H1 (cell line): ENCODE measurements around the gene LRRC28. TPM values are rescaled to one million over a fixed set of nuclear protein-coding genes. Genes with fewer than 3 reads are reported as not detected.

Experiments
- CTCF ChIA-PET: fragments of 300-600 bp; sonication (Branson Sonifier 250); formaldehyde crosslinking; loops from one replicate; lab custom pipeline; 2021; ENCODE audit not compliant: partially characterized antibody; lab: Charles Lee
- POLR2A ChIA-PET: fragments of 300-600 bp; sonication (Branson Sonifier 250); formaldehyde crosslinking; loops from one replicate; lab custom pipeline; 2021; ENCODE audit warnings: inconsistent platforms; ENCODE audit not compliant: partially characterized antibody; lab: Charles Lee
- DNase-seq, 2 experiments: peaks; one replicate each; pipeline versions ENCODE4 v3.0.0 to v3.0.0-alpha.2; 2010 to 2022; ENCODE audit warnings: low spot score in 2 of 2, low read depth in 1 of 2, mixed read lengths in 1 of 2
- FAIRE-seq: peaks from 2 replicates; lab custom pipeline; 2011; peaks lifted over from hg19 to GRCh38; lab: Jason Lieb, UNC
- H2AFZ ChIP-seq: 2 replicates; pipeline ENCODE4 v1.8.1; 2012; ENCODE audit warnings: low read length, inconsistent platforms
- H2AK5ac ChIP-seq: 2 replicates; pipeline ENCODE4 v1.6.1; 2013; ENCODE audit warnings: low read depth, low read length
- H2BK120ac ChIP-seq: replicated peaks from 2 replicates; pipeline ENCODE3; 2013; ENCODE audit warnings: low read depth, low read length, inconsistent platforms
- H2BK12ac ChIP-seq: 2 replicates; pipeline ENCODE4 v1.6.1; 2013; ENCODE audit warnings: low read depth, low read length
- H2BK15ac ChIP-seq: 2 replicates; pipeline ENCODE4 v1.6.1; 2013; ENCODE audit warnings: low read length
- H2BK20ac ChIP-seq: 2 replicates; pipeline ENCODE4 v1.6.1; 2013; ENCODE audit warnings: low read length
- H2BK5ac ChIP-seq: 2 replicates; pipeline ENCODE4 v1.6.1; 2013; ENCODE audit warnings: low read depth, low read length
- H3K14ac ChIP-seq: 2 replicates; pipeline ENCODE4 v1.6.1; 2013; ENCODE audit warnings: inconsistent platforms; ENCODE audit not compliant: insufficient read length
- H3K18ac ChIP-seq: 2 replicates; pipeline ENCODE4 v1.6.1; 2013; ENCODE audit warnings: low read length; ENCODE audit errors: extremely low read depth
- H3K23ac ChIP-seq: 2 replicates; pipeline ENCODE4 v1.6.1; 2013; ENCODE audit warnings: inconsistent platforms; ENCODE audit not compliant: insufficient read length
- H3K23me2 ChIP-seq: 2 replicates; pipeline ENCODE4 v1.6.1; 2013; ENCODE audit warnings: low read depth, low read length
- H3K27ac ChIP-seq: 2 replicates; pipeline ENCODE4 v1.6.1; 2011; ENCODE audit warnings: low read depth, low read length, inconsistent platforms
- H3K27me3 ChIP-seq, 4 experiments: replicated peaks in 1 of 4; 1 replicate in 1 of 4; 2 replicates in 3 of 4; pipeline versions ENCODE4 v1.6.1 to v1.8.1; 2011 to 2013; ENCODE audit warnings: low read length in 3 of 4, mild to moderate bottlenecking in 3 of 4, inconsistent platforms in 2 of 4, mixed read lengths in 2 of 4, moderate library complexity in 1 of 4; ENCODE audit not compliant: control insufficient read depth in 3 of 4, insufficient read depth in 3 of 4; ENCODE audit errors: extremely low read depth in 1 of 4
- H3K36me3 ChIP-seq, 4 experiments: 2 replicates each; pipeline versions ENCODE4 v1.6.1 to v1.8.1; 2011 to 2013; ENCODE audit warnings: mild to moderate bottlenecking in 4 of 4, low read length in 3 of 4, moderate library complexity in 2 of 4, control low read depth in 1 of 4, inconsistent platforms in 1 of 4; ENCODE audit not compliant: insufficient read depth in 4 of 4, control insufficient read depth in 2 of 4
- H3K4ac ChIP-seq: replicated peaks from 2 replicates; pipeline ENCODE3; 2013; ENCODE audit warnings: low read length, low read depth, mixed read lengths, inconsistent platforms; ENCODE audit not compliant: insufficient read length
- H3K4me1 ChIP-seq, 4 experiments: replicated peaks in 1 of 4; 1 replicate in 1 of 4; 2 replicates in 3 of 4; pipeline versions ENCODE4 v1.6.1 to v1.8.1; 2011 to 2013; ENCODE audit warnings: low read length in 3 of 4, inconsistent platforms in 2 of 4, mixed read lengths in 1 of 4; ENCODE audit not compliant: insufficient read depth in 4 of 4, control insufficient read depth in 3 of 4
- H3K4me2 ChIP-seq, 2 experiments: 2 replicates each; pipeline versions ENCODE4 v1.6.1 to v1.8.1; 2011 to 2013; ENCODE audit warnings: low read depth in 2 of 2, low read length in 2 of 2, control low read depth in 1 of 2, inconsistent platforms in 1 of 2, mild to moderate bottlenecking in 1 of 2; ENCODE audit not compliant: insufficient read depth in 1 of 2
- H3K4me3 ChIP-seq, 4 experiments: fragments of 200-600, 300-600 bp in 1 of 4; sonication (generic), shearing (Covaris generic), sonication (Bioruptor Twin) in 1 of 4; 2 replicates each; pipeline versions ENCODE4 v1.5.1 to v1.8.1; 2011 to 2016; ENCODE audit warnings: low read length in 4 of 4, low read depth in 3 of 4, control low read depth in 2 of 4, inconsistent platforms in 2 of 4, mild to moderate bottlenecking in 2 of 4, mixed read lengths in 1 of 4, moderate library complexity in 1 of 4; ENCODE audit not compliant: insufficient read depth in 2 of 4; ENCODE audit errors: extremely low read depth in 1 of 4
- H3K56ac ChIP-seq: replicated peaks from 2 replicates; pipeline ENCODE3; 2013; ENCODE audit warnings: low read depth, mild to moderate bottlenecking, mixed read lengths, low read length, inconsistent platforms; ENCODE audit not compliant: insufficient read length
- H3K79me1 ChIP-seq: 2 replicates; pipeline ENCODE4 v1.6.1; 2013; ENCODE audit warnings: low read depth, low read length, control low read depth
- H3K79me2 ChIP-seq, 2 experiments: 2 replicates each; pipeline versions ENCODE4 v1.6.1 to v1.8.1; 2012 to 2013; ENCODE audit warnings: low read length in 2 of 2, mild to moderate bottlenecking in 2 of 2, inconsistent platforms in 1 of 2; ENCODE audit not compliant: insufficient read depth in 2 of 2, control insufficient read depth in 1 of 2
- H3K9ac ChIP-seq, 4 experiments: replicated peaks in 1 of 4; 1 replicate in 1 of 4; 2 replicates in 3 of 4; pipeline versions ENCODE4 v1.6.1 to v1.8.1; 2011 to 2013; ENCODE audit warnings: low read depth in 3 of 4, low read length in 3 of 4, control low read depth in 2 of 4, mild to moderate bottlenecking in 2 of 4, moderate library complexity in 2 of 4, inconsistent platforms in 1 of 4; ENCODE audit errors: extremely low read depth in 1 of 4
- H3K9me3 ChIP-seq, 2 experiments: 2 replicates each; pipeline versions ENCODE4 v1.6.1 to v1.8.1; 2012 to 2013; ENCODE audit warnings: mild to moderate bottlenecking in 2 of 2, moderate library complexity in 2 of 2, control low read depth in 1 of 2, inconsistent platforms in 1 of 2, low read depth in 1 of 2, low read length in 1 of 2, mixed read lengths in 1 of 2; ENCODE audit not compliant: insufficient read depth in 2 of 2
- H4K20me1 ChIP-seq, 2 experiments: replicated peaks in 1 of 2; 2 replicates each; pipeline versions ENCODE3 to v1.8.1; 2011 to 2013; ENCODE audit warnings: inconsistent platforms in 2 of 2, low read length in 2 of 2, mild to moderate bottlenecking in 1 of 2; ENCODE audit not compliant: insufficient read depth in 2 of 2, control insufficient read depth in 1 of 2
- H4K5ac ChIP-seq: 2 replicates; pipeline ENCODE4 v1.6.1; 2013; ENCODE audit warnings: low read length, low read depth, mixed read lengths, inconsistent platforms; ENCODE audit not compliant: insufficient read length
- H4K8ac ChIP-seq: 2 replicates; pipeline ENCODE4 v1.8.0; 2013; ENCODE audit warnings: mild to moderate bottlenecking, moderate library complexity, low read length, inconsistent platforms; ENCODE audit not compliant: insufficient read depth; ENCODE audit errors: extremely low read depth
- H4K91ac ChIP-seq: replicated peaks from 2 replicates; pipeline ENCODE3; 2013; ENCODE audit warnings: low read length, mixed read lengths, inconsistent platforms; ENCODE audit not compliant: insufficient read length
- CTCF ChIP-seq, 3 experiments: IDR thresholded peaks; 1 replicate in 2 of 3; 2 replicates in 1 of 3; pipeline versions ENCODE4 v1.5.1 to v1.6.1; 2011; ENCODE audit warnings: low read length in 3 of 3, mild to moderate bottlenecking in 3 of 3, inconsistent platforms in 2 of 3, low read depth in 1 of 3, moderate library complexity in 1 of 3; ENCODE audit not compliant: insufficient read depth in 1 of 3; ENCODE audit errors: control extremely low read depth in 1 of 3
- RAD21 ChIP-seq, 2 experiments: IDR thresholded peaks in 1 of 2; conservative IDR thresholded peaks in 1 of 2; 2 replicates each; pipeline ENCODE4 v1.6.1; 2011; ENCODE audit warnings: low read depth in 2 of 2, low read length in 2 of 2, improper control_type of control experiment in 1 of 2, inconsistent platforms in 1 of 2, mild to moderate bottlenecking in 1 of 2, moderate library complexity in 1 of 2
- YY1 ChIP-seq: IDR thresholded peaks from 2 replicates; pipeline ENCODE4 v1.6.1; 2011; ENCODE audit warnings: low read depth, mild to moderate bottlenecking, low read length
- WGBS, 2 experiments: shearing (Covaris generic) in 1 of 2; methylation state at CpG; one replicate each; pipeline versions ENCODE4 v1.1.6 to v1.1.7; 2013 to 2015; ENCODE audit warnings: low lambda C conversion rate in 2 of 2, mixed read lengths in 2 of 2, inconsistent platforms in 1 of 2, low coverage in 1 of 2, missing lambda C conversion rate in 1 of 2; ENCODE audit not compliant: insufficient replicate concordance in 2 of 2, insufficient coverage in 1 of 2, insufficient read length in 1 of 2; ENCODE audit errors: extremely low coverage in 1 of 2, missing lambda C conversion rate in 1 of 2; 5-methylcytosine and 5-hydroxymethylcytosine counted together
- polyA plus RNA-seq, 7 experiments: library from polyadenylated mRNA; depleted of rRNA in 3 of 7; stranded (reverse) in 5 of 7; unstranded in 2 of 7; fragments of >200 nt in 5 of 7; fragments of 200-250 nt in 2 of 7; gene quantifications; 1 replicate in 5 of 7; 2 replicates in 1 of 7; 4 replicates in 1 of 7; pipeline versions ENCODE4 v1.2.1 to v1.2.3, GENCODE V29; 2011 to 2013; ENCODE audit warnings: missing spikeins in 2 of 7, mixed read lengths in 2 of 7
- total RNA-seq: library from RNA; stranded (reverse); fragmentation: NEBNext Ultra II Directional; extraction: Animal tissue kit (Norgen Biotek cat#: 25700); gene quantifications from 2 replicates; pipeline ENCODE4 v1.2.1, GENCODE V29; 2021
- TF ChIP-seq, protein P1 (sequence below): IDR thresholded peaks from 2 replicates; pipeline ENCODE4 v1.6.1; 2011; ENCODE audit warnings: low read depth, mild to moderate bottlenecking, low read length; ENCODE audit not compliant: insufficient read depth

LRRC28 gene
- total and polyA plus RNA-seq, 2 of the 8 experiments (the other 6 are each of a cell fraction or from before 2014, with no cell fraction given), result 20.2 to 23.3 TPM

DNA sequence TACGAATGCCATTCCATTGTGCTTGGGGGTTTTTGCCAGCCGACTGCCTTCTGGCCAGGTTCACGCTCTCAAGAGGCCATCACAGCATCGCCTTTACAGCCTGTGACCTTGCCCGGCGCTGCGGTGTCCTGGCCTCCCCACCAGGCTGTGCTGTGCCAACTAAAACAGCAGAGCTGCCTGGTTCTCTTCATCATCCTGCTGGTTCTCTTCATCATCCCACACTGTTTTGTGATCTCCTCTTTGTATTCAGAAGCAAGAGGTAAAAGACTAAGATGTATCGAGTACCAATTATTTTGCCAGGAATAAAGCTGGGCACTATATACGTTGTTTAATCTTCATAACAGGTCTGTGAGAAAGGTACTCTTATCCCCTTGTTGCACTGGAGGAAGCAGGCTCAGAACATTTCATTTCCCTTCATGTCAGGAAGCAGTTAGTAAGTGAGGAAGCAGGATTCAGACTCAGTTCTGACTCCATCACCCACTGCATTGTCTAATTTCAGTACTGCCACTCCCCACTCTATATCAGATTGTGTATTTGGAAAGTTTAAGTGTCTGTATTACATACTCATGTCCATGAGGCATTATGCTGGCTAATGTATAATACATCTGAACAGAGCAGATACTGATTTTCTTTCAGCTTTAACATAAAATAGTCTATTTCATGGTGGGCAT lies 92.7 kb downstream of the LRRC28 start:
- no peaks in the 10 kb centered on the region for H3K27me3 ChIP-seq
- 90% methylated on average over 9 of the region's 9 CpGs; no CpG with 5 or more reads in 1 of the 2 experiments for WGBS, 2 experiments
- CTCF ChIA-PET, result interaction anchor here (0.6 to 2.3 kb wide), 25 partner anchors 9 to 413 kb away, joined by 3 to 18 read pairs (median 4); no protein-coding TSS in a partner anchor
- no peak overlapping the region for H3K14ac ChIP-seq
- H3K4me2 ChIP-seq, result no peak overlapping the region
- no peak overlapping the region for H2AK5ac ChIP-seq
- H2AFZ ChIP-seq, result no peak overlapping the region
- no peaks in the 10 kb centered on the region for H3K79me2 ChIP-seq
- FAIRE-seq (no peak), DNase-seq (peak; percentile 21 to 65)
- H3K56ac ChIP-seq, result no peak overlapping the region
- H3K4ac ChIP-seq, result no peak overlapping the region
- H3K18ac ChIP-seq, result no peak overlapping the region
- no peak overlapping the region for H4K5ac ChIP-seq
- no peak overlapping the region for H2BK12ac ChIP-seq
- H3K79me1 ChIP-seq, result no peaks in the 10 kb centered on the region
- H3K36me3 ChIP-seq, result no peaks in the 10 kb centered on the region
- no peaks in the 10 kb centered on the region for H3K9me3 ChIP-seq
- H3K23me2 ChIP-seq, result no peaks in the 10 kb centered on the region
- no peak overlapping the region for H4K8ac ChIP-seq
- no peak overlapping the region for H3K9ac ChIP-seq
- no peaks in the 10 kb centered on the region for H3K4me1 ChIP-seq
- no peak overlapping the region for H3K4me3 ChIP-seq
- TF ChIP-seq CTCF (IDR thresholded peaks at IDR 0.05; ENCODE audit: control extremely low read depth in 1 of 3, insufficient read depth in 1 of 3, low read depth in 1 of 3, low read length in 3 of 3) (peak; percentile 72 to 91 (median 91)), YY1 (peak; percentile 58; the same call in 1 of the 2 replicates), RAD21 (IDR thresholded peaks at IDR 0.05 in 1 of 2, conservative IDR thresholded peaks at IDR 0.05 in 1 of 2; ENCODE audit: low read depth in 2 of 2, low read length in 2 of 2) (peak; percentile 70 to 77)
- TF ChIP-seq, protein P1, sequence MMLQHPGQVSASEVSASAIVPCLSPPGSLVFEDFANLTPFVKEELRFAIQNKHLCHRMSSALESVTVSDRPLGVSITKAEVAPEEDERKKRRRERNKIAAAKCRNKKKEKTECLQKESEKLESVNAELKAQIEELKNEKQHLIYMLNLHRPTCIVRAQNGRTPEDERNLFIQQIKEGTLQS, result no peak
- TF ChIP-seq, all 59 proteins: peak for 3
- H4K91ac ChIP-seq, result no peak overlapping the region
- H3K23ac ChIP-seq, result no peak overlapping the region
- no peak overlapping the region for H2BK15ac ChIP-seq
- no peak overlapping the region for H2BK120ac ChIP-seq
- POLR2A ChIA-PET, result no interaction called here
- H2BK5ac ChIP-seq, result no peak overlapping the region
- no peaks in the 10 kb centered on the region for H4K20me1 ChIP-seq
- H3K27ac ChIP-seq, result no peak overlapping the region
- no peak overlapping the region for H2BK20ac ChIP-seq
